ENCODE results near the gene SUMO4.

SUMO4 gene

DNA sequence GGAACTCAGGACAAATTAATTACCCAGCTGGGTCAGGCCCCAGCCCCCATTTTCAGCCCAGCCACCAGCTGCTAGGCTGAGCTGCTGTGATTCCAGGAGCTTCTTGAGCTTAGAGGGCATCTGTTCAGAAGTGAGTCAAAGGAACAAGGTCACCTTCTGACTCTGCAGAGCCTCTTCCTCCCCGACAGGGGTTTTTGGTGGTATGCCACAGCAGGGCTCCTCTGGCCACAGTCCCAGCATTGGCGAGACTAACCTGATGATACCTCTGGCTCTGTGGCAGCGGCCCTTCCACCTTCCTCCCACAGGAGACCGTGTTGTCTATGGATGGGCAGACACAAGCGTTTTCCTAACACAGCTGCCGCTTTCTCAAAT, 45.0 kb downstream of the SUMO4 start (continued):
- TF ChIP-seq ZFP69B (tag by site-specific recombination; IDR thresholded peaks at IDR 0.05), result no peak
- no peak for TF ChIP-seq ZBTB8A (tag by site-specific recombination; IDR thresholded peaks at IDR 0.05)
- TF ChIP-seq, protein P1, sequence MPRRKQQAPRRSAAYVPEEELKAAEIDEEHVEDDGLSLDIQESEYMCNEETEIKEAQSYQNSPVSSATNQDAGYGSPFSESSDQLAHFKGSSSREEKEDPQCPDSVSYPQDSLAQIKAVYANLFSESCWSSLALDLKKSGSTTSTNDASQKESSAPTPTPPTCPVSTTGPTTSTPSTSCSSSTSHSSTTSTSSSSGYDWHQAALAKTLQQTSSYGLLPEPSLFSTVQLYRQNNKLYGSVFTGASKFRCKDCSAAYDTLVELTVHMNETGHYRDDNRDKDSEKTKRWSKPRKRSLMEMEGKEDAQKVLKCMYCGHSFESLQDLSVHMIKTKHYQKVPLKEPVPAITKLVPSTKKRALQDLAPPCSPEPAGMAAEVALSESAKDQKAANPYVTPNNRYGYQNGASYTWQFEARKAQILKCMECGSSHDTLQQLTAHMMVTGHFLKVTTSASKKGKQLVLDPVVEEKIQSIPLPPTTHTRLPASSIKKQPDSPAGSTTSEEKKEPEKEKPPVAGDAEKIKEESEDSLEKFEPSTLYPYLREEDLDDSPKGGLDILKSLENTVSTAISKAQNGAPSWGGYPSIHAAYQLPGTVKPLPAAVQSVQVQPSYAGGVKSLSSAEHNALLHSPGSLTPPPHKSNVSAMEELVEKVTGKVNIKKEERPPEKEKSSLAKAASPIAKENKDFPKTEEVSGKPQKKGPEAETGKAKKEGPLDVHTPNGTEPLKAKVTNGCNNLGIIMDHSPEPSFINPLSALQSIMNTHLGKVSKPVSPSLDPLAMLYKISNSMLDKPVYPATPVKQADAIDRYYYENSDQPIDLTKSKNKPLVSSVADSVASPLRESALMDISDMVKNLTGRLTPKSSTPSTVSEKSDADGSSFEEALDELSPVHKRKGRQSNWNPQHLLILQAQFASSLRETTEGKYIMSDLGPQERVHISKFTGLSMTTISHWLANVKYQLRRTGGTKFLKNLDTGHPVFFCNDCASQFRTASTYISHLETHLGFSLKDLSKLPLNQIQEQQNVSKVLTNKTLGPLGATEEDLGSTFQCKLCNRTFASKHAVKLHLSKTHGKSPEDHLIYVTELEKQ (tag by site-specific recombination; IDR thresholded peaks at IDR 0.05; ENCODE audit: borderline replicate concordance), result no peak

DNA sequence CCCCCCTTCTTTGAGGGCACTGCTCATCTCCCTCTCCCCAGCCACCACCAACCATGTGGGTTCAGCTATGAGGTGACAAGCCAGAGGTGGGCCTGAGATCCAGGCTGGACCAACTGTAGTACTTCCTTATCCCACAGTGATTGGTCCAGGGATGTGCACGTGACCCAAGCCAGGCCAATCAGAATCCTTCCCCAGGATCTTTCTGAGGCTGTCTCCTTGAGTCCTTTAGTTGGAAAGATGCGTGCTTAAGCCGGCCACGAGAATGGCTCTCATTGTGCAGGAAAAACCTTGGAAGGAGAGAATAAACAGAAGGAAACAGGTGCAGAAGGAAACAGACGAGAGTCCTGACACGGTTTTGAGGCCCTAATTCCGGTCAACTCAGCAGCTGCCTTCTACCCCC, 45.5 kb downstream of the SUMO4 start:
- Histone ChIP-seq H3K36me3 (ENCODE audit: control insufficient read depth in 2 of 2, insufficient read depth in 1 of 2, low read length in 2 of 2) (no peaks in the 10 kb centered on the region), H3K27ac (ENCODE audit: extremely low read depth, low read depth, low read length) (no peak overlapping the region), H3K9me3 (ENCODE audit: control insufficient read depth, insufficient read depth, low read depth, low read length) (no peaks in the 10 kb centered on the region), H3K4me3 (ENCODE audit: low read depth, low read length) (no peak overlapping the region), H3K4me1 (ENCODE audit: control insufficient read depth, insufficient read depth, low read length) (no peaks in the 10 kb centered on the region; the same call in 1 of the 2 replicates)
- ChIA-PET CTCF (interaction anchor here (0.6 to 1.7 kb wide), 4 partner anchors 13 to 874 kb away, joined by 3 to 4 read pairs (median 4); no protein-coding TSS in a partner anchor), POLR2A (no interaction called here)
- no peak for TF ChIP-seq ZNF561 (tag by site-specific recombination; IDR thresholded peaks at IDR 0.05; ENCODE audit: borderline replicate concordance)
- TF ChIP-seq ZNF292 (tag by site-specific recombination; IDR thresholded peaks at IDR 0.05; ENCODE audit: borderline replicate concordance, low read depth), result no peak
- no peak for TF ChIP-seq HOXD13 (CRISPR knock-in tag; IDR thresholded peaks at IDR 0.05; ENCODE audit: borderline replicate concordance)

DNA sequence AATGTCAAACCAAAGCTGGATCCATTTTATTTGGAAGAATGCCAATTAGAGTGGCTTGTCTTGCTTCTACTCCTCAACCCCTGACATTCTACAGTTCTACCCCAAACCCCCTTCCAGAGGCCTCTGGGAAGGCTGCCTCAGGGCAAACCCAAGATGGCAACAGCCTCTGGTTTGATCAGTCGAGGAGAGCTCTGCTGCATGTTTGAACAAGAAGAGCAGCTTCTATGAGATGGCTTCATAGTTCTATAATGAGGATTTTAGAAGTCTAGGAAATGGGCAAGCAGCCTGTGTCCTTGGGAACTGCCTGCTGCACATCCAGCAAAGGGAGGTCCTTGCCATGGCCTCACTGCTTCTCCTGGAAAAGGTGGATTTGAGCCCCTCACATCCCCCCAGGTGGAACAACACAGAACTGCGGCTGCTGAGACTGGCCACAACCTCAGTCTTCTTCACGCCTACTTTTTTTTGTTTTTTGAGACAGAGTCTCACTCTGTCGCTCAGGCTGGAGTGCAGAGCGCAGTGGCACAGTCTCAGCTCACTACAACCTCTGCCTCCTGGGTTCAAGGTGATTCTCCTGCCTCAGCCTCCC, 46.8 kb downstream of the SUMO4 start:
- no peaks in the 10 kb centered on the region for H3K4me1 ChIP-seq (ENCODE audit: control insufficient read depth, insufficient read depth, low read length)
- ChIA-PET POLR2A (interaction anchor here (0.7 to 1.4 kb wide), 2 partner anchors 14 to 82 kb away, joined by 3 to 4 read pairs; no protein-coding TSS in a partner anchor), CTCF (interaction anchor here (0.6 to 1.7 kb wide), 4 partner anchors 14 to 179 kb away, joined by 3 to 4 read pairs (median 3); no protein-coding TSS in a partner anchor)
- no peaks in the 10 kb centered on the region for H3K9me3 ChIP-seq (ENCODE audit: control insufficient read depth, insufficient read depth, low read depth, low read length)
- no peaks in the 10 kb centered on the region for H3K36me3 ChIP-seq (ENCODE audit: control insufficient read depth in 2 of 2, insufficient read depth in 1 of 2, low read length in 2 of 2)
- H3K4me3 ChIP-seq (ENCODE audit: low read depth, low read length), result no peak overlapping the region
- no peak overlapping the region for H3K27ac ChIP-seq (ENCODE audit: extremely low read depth, low read depth, low read length)
- TF ChIP-seq ZNF629 (tag by site-specific recombination; IDR thresholded peaks at IDR 0.05) (no peak), ZNF555 (tag by site-specific recombination; conservative IDR thresholded peaks at IDR 0.05) (no peak), ZNF571 (tag by site-specific recombination; IDR thresholded peaks at IDR 0.05) (no peak), MEIS1 (CRISPR knock-in tag; IDR thresholded peaks at IDR 0.05; ENCODE audit: borderline replicate concordance) (no peak), TRIM28 (IDR thresholded peaks at IDR 0.05; ENCODE audit: borderline replicate concordance, low read length) (no peak), ZNF529 (tag by site-specific recombination; IDR thresholded peaks at IDR 0.05; ENCODE audit: insufficient replicate concordance) (no peak), ZNF624 (tag by site-specific recombination; IDR thresholded peaks at IDR 0.05) (no peak), ZNF560 (tag by site-specific recombination; IDR thresholded peaks at IDR 0.05; ENCODE audit: borderline replicate concordance) (no peak), ZNF600 (tag by site-specific recombination; IDR thresholded peaks at IDR 0.05) (no peak), ZNF366 (tag by site-specific recombination; conservative IDR thresholded peaks at IDR 0.05) (no peak), ZNF610 (tag by site-specific recombination; IDR thresholded peaks at IDR 0.05; ENCODE audit: borderline replicate concordance) (no peak), ZNF404 (tag by site-specific recombination; IDR thresholded peaks at IDR 0.05) (no peak), ZNF747 (tag by site-specific recombination; IDR thresholded peaks at IDR 0.05) (no peak)
- TF ChIP-seq, protein P2, sequence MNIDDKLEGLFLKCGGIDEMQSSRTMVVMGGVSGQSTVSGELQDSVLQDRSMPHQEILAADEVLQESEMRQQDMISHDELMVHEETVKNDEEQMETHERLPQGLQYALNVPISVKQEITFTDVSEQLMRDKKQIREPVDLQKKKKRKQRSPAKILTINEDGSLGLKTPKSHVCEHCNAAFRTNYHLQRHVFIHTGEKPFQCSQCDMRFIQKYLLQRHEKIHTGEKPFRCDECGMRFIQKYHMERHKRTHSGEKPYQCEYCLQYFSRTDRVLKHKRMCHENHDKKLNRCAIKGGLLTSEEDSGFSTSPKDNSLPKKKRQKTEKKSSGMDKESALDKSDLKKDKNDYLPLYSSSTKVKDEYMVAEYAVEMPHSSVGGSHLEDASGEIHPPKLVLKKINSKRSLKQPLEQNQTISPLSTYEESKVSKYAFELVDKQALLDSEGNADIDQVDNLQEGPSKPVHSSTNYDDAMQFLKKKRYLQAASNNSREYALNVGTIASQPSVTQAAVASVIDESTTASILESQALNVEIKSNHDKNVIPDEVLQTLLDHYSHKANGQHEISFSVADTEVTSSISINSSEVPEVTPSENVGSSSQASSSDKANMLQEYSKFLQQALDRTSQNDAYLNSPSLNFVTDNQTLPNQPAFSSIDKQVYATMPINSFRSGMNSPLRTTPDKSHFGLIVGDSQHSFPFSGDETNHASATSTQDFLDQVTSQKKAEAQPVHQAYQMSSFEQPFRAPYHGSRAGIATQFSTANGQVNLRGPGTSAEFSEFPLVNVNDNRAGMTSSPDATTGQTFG (tag by site-specific recombination; IDR thresholded peaks at IDR 0.05; ENCODE audit: borderline replicate concordance), result no peak
- TF ChIP-seq, protein P3, sequence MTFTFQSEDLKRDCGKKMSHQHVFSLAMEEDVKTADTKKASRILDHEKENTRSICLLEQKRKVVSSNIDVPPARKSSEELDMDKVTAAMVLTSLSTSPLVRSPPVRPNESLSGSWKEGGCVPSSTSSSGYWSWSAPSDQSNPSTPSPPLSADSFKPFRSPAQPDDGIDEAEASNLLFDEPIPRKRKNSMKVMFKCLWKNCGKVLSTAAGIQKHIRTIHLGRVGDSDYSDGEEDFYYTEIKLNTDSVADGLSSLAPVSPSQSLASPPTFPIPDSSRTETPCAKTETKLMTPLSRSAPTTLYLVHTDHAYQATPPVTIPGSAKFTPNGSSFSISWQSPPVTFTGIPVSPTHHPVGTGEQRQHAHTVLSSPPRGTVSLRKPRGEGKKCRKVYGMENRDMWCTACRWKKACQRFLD (tag by site-specific recombination; IDR thresholded peaks at IDR 0.05), result no peak
- TF ChIP-seq, protein P4, sequence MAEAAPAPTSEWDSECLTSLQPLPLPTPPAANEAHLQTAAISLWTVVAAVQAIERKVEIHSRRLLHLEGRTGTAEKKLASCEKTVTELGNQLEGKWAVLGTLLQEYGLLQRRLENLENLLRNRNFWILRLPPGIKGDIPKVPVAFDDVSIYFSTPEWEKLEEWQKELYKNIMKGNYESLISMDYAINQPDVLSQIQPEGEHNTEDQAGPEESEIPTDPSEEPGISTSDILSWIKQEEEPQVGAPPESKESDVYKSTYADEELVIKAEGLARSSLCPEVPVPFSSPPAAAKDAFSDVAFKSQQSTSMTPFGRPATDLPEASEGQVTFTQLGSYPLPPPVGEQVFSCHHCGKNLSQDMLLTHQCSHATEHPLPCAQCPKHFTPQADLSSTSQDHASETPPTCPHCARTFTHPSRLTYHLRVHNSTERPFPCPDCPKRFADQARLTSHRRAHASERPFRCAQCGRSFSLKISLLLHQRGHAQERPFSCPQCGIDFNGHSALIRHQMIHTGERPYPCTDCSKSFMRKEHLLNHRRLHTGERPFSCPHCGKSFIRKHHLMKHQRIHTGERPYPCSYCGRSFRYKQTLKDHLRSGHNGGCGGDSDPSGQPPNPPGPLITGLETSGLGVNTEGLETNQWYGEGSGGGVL (tag by site-specific recombination; IDR thresholded peaks at IDR 0.05), result no peak
